ENCODE data around the gene CHST5.
"Not testable (repeated sequence)": the region's sequence is repeated elsewhere in the genome, so short reads cannot be mapped to it uniquely, and the experiment has no call there.

The CHST5 gene

GRCh38 chr16:75503801-75504200 lies 32.1 kb downstream of the CHST5 start:
- no peak for DNase-seq

GRCh38 chr16:75502916-75503605 lies 32.8 kb downstream of the CHST5 start:
- DNase-seq = no peak

DNA sequence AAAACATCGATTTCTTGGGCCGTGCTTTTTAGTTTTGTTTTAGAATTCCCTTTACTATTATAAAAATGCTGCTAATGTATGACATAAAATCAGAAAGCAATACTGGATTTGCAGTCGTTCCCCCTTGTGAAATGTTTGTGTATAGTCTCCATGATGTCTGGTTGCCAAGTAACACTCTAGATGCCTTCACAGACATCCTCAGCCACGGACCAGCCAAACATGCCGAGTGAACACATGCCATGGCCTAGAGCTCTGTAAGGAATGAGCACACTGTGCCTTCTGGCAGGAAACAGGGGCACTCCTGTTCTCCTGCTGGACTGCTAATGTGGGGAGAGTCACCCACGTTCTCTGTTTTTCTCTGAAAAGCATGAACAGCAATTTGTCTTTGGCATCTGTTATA lies 34.1 kb downstream of the CHST5 start:
- DNase-seq = not testable (repeated sequence)

DNA sequence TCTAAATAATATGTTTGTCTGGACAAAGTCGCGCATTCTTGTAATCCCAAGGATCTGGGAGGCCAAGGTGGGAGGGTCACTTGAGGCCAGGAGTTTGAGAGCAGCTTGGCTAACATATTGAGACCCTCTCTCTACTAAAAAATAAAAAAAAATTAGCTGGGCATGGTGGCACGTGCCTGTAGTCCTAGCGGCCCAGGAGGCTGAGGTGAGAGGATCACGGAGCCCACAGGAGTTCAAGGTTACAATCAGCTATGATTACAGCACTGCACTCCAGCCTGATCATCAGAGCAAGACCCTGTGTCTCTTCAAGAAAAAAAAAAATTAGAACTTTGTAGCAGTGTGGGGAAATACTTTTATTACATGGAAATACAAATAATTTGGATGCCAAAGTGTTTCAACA lies 34.5 kb downstream of the CHST5 start:
- no peak for DNase-seq

GRCh38 chr16:75498605-75499322 lies 37.1 kb downstream of the CHST5 start:
- peak in 2 of 3 experiments; percentile 44 to 56 for DNase-seq

GRCh38 chr16:75497558-75497957 lies 38.4 kb downstream of the CHST5 start:
- no peak for DNase-seq

DNA sequence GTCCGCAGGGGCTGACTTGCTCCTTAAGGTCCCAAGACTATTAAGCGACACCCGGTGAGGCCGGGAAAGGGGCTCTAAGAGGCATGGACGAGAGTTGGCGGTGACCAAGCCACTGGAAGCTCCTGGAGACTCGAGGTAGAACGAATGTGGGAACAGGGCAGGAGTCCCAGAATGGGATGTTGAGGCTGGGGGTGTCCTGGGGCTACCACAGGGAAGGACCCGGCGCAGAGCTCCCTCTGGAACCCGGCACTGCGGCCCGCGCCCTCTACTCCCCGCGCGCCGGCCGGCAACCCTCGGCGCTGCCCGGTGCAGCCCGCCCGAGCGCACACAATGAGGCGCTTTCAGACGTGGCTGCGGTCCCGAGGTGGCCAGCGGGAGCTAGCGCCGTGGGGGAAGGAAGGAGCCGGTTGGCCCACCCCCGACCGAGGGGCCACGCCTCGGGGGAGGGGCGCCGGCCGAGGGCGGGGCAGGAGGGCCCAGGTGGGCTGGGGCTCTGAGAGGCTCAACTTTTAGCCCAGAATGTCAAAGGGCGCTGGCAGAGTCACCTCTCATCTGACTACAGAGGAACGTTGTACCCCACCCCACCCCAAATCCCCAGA lies 40.7 kb downstream of the CHST5 start, which contains the start of gene CHST6:
Gene CHST6 (minus strand): TSS at position 366 of the 599 bp plus-strand sequence. CDS start 15,613 bp downstream, outside the sequence.
- DNase-seq = peak in 1 of 3 experiments; percentile 25

DNA sequence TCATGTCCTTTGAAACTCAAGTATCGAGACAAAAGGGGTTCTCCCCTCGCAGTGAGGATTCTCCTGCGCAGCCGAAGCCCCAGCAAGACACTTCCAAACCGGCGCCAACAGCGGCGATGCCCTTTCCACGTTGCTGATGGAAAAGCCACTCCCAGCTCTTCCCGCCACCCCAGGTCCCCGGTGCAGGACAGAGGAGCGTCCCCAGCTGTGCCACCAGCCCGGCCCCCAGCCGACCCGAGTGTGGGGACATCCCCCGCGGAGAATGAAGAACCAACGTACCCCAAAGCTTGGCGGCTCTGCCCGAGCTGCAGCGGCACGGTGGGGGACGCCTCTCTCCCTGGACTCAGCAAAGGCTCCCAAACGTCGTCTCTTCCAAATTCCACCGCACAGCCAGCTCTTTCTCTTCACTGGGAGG lies 41.2 kb downstream of the CHST5 start:
- peak in 1 of 3 experiments; percentile 2 for DNase-seq

GRCh38 chr16:75494184-75494583 lies 41.7 kb downstream of the CHST5 start:
- DNase-seq = no peak

- DNase-seq = peak; percentile 23 to 66 (median 37)
Observed at GRCh38 chr16:75491876-75492275, 44.0 kb downstream of the CHST5 start.

DNA sequence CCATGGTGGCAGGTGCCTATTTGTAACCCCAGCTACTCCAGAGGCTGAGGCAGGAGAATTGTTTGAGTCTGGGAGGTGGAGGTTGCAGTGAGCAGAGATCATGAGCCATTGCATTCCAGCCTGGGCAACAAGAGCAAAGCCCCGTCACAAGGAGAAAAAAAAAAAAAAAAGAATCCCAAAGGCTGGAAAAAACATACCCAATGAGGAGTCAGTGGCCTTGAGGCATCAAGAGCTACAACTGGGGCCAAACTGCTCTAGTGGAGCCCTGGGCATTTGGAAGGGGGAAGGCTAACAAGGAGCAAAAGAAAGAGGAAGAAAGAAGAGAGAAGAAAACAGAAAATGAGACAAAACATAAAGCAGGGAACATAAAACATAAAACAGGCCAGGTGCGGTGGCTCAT lies 47.6 kb downstream of the CHST5 start:
- DNase-seq = no peak

DNA sequence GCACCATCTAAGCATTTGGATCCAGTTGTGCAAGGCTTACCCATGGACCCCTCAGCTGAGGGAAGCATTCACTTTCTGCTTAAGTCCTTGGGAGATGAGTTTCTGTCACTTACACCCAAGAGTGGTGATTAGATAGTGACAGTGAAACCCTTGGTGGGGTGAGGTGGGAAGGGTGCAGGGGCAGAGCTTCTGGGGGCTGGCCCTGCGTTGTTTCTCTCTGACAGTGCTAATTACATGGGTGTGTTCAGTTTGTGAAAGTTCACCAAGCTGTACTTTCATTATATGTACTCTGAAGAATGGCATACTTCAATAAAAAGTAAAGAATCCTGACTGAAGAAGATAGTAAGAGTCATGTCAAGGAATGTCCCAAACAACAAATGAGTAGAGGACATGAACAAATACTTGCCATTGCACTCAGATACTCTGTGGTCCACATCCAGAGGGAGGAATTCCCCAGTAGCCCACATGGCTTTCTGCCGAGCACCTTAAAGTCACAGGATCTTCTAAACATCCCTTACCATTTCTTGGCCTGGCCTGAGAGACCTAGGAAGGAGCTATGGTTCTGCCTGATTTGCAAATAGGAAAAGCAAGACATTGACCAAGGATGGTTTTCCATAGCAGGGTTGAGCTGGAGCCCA lies 49.1 kb downstream of the CHST5 start:
- no peak for DNase-seq

DNA sequence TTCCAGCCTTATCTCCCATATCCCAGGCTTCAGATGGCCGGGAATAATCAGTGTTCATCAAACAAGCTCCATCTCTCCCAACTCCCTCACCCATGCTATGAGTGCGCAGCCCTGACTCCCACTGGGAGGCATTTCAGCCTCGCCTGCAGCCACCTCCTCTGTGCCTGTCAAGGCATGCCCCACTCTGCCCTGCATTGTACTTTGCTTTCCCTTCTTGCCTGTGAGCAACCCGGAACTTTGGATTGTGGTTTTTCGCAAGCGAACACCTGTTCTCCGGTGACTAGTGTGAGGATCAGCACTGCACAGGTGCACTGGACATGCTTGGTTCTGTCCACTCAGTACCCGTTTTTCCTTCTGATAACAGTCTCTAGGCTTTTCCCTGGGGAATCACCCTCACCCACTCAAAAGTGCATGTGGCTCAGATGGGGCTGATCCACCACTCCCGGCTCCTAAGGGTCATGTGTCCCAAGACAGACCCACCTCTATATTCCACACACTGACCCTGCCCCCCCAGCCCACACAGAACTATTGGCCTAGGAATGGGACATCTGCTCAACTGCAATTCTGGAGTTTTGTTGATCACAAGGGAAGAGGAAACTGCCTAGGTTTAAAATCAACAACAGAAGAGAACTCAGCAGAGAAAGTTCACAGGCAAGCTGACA lies 49.8 kb downstream of the CHST5 start:
- peak; percentile 44 to 72 (median 71) for DNase-seq

DNA sequence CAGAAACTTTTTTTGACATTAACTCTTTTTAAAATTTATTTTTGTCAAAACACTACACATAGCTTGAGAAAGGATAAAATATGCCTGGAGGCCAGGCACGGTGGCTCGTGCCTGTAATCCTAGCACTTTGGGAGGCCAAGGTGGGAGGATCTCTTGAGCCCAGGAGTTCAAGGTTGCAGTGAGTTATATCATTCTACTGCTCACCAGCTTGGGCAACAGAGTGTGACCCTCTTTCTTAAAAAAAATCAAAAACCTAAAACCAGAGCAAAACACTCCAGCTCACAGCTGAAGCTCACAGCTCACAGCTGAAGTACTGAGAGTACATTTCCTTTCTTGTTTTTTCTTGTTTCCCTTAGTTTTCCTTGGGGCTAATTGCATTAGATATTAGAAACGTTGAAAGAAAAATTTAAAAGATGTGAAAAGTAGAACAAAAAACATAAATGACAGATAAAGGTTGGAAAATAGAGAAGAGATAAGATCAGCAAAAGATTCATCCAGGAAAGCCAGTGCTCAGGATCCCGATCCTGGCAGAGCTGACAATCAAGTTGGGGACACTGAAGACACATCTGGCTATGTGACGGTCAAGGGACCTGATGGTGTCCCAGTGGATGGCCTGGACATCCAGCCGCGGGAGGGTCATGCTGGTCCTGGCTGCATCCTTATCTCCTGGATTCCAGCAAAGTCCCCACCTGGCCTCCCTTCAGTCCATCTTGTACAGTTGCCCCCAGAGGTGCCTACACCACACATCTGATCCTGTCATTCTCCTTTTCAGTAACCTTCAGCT lies 50.5 kb downstream of the CHST5 start:
- no peak for DNase-seq

GRCh38 chr16:75483222-75483621 lies 52.7 kb downstream of the CHST5 start:
- no peak for DNase-seq

GRCh38 chr16:75482434-75483205 lies 53.3 kb downstream of the CHST5 start:
- peak in 1 of 3 experiments; percentile 33 for DNase-seq

DNA sequence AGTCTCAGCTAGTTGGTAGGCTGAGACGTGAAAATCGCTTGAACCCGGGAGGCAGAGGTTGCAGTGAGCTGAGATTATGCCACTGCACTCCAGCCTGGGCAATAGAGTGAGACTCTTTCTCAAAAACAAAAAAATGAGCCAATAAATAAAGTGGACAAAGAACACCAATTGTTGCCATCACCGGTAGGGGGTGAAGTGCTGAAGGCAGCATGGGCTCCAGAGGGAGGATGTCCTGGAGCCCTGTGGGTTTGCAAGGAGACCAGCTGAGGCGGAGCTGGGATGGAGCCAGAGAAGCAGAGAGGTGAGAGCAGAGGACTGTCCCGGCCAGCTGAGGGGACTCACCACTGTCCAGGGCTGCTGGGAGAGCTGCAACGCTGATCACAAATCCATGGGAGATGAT lies 54.4 kb downstream of the CHST5 start:
- DNase-seq = no peak

DNA sequence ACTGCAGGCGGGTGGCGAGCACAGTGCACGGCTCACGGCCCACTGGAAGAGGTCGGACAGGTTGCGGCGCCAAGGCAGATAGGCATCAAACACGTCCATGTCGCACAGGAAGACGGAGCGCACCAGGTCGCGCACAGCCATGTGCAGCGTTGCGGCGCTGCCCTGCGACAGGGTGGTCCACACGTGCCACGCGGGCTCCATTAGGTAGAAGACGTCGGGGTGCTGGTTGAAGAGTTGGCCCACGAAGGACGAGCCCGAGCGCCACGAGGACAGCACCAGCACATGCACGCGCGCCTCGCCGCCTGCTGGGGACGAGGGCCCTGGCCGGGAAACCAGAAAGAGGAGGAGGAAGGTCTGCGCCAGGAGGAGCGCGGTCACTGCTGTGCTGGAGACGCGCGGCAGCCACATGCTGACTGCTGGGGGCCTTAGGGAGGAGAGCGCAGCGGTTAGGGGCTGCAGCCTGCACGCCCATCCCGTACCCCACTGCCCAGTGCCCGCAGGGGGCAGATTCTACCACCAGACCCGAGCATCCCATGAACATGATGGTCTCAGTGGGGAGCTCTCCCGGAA lies 56.4 kb downstream of the CHST5 start:
- no peak for DNase-seq

All from NCI-H1417 (cell line).